CD14-positive monocyte (primary cell): ENCODE measurements around the gene TMEM272. TPM values are rescaled to one million over a fixed set of nuclear protein-coding genes. Genes with fewer than 3 reads are reported as not detected.

Experiments used
- DNase-seq, 3 donors: peaks; one replicate each; pipeline ENCODE4 v3.0.0-alpha.2; 2011 to 2022
- H2AFZ ChIP-seq: 2 replicates; pipeline ENCODE4 v1.6.0; 2012; ENCODE audit warnings: mild to moderate bottlenecking, low read depth, low read length, inconsistent platforms; ENCODE audit not compliant: insufficient read depth, poor library complexity, severe bottlenecking
- H3K27ac ChIP-seq, 2 donors: 1 replicate in 1 of 2; 2 replicates in 1 of 2; pipeline ENCODE4 v1.5.1; 2012 to 2013; ENCODE audit warnings: low read length in 2 of 2, control low read depth in 1 of 2, inconsistent platforms in 1 of 2, low read depth in 1 of 2, mild to moderate bottlenecking in 1 of 2
- H3K27me3 ChIP-seq, 2 donors: one replicate each; pipeline versions ENCODE4 v1.6.0 to v1.6.1; 2011 to 2013; ENCODE audit warnings: low read length in 2 of 2; ENCODE audit not compliant: control insufficient read depth in 2 of 2, insufficient read depth in 2 of 2
- H3K36me3 ChIP-seq, 2 donors: replicated peaks in 1 of 2; 1 replicate in 1 of 2; 2 replicates in 1 of 2; pipeline versions ENCODE4 v1.5.1 to v1.6.1; 2012 to 2013; ENCODE audit warnings: low read length in 2 of 2, control low read depth in 1 of 2, inconsistent platforms in 1 of 2, mild to moderate bottlenecking in 1 of 2; ENCODE audit not compliant: insufficient read depth in 2 of 2, control insufficient read depth in 1 of 2
- H3K4me1 ChIP-seq, 2 donors: 1 replicate in 1 of 2; 2 replicates in 1 of 2; pipeline versions ENCODE4 v1.5.1 to v1.6.1; 2012 to 2013; ENCODE audit warnings: low read length in 2 of 2, control low read depth in 1 of 2, inconsistent platforms in 1 of 2, mild to moderate bottlenecking in 1 of 2, moderate library complexity in 1 of 2; ENCODE audit not compliant: insufficient read depth in 2 of 2, control insufficient read depth in 1 of 2
- H3K4me2 ChIP-seq: replicated peaks from 2 replicates; pipeline ENCODE3; 2012; ENCODE audit warnings: low read length, moderate library complexity, mild to moderate bottlenecking; ENCODE audit not compliant: poor library complexity, severe bottlenecking; ENCODE audit errors: extremely low read depth
- H3K4me3 ChIP-seq, 3 experiments: fragments of 200-600 bp in 1 of 3; sonication (generic) in 1 of 3; replicated peaks in 1 of 3; 1 replicate in 2 of 3; 2 replicates in 1 of 3; pipeline ENCODE4 v1.5.1; 2011 to 2013; ENCODE audit warnings: low read length in 3 of 3, mild to moderate bottlenecking in 3 of 3, control low read depth in 2 of 3, low read depth in 2 of 3, inconsistent platforms in 1 of 3, moderate library complexity in 1 of 3
- H3K79me2 ChIP-seq: 2 replicates; pipeline ENCODE4 v1.6.0; 2012; ENCODE audit warnings: mild to moderate bottlenecking, control low read depth, inconsistent platforms, low read length, moderate library complexity; ENCODE audit not compliant: insufficient read depth
- H3K9ac ChIP-seq: 2 replicates; pipeline ENCODE4 v1.6.0; 2017; ENCODE audit warnings: low read length, mild to moderate bottlenecking; ENCODE audit not compliant: insufficient read depth, poor library complexity, severe bottlenecking
- H3K9me3 ChIP-seq, 2 donors: replicated peaks in 1 of 2; 1 replicate in 1 of 2; 2 replicates in 1 of 2; pipeline versions ENCODE4 v1.5.1 to v1.6.1; 2012 to 2013; ENCODE audit warnings: low read length in 2 of 2, control low read depth in 1 of 2; ENCODE audit not compliant: control insufficient read depth in 1 of 2, insufficient read depth in 1 of 2
- H4K20me1 ChIP-seq: 2 replicates; pipeline ENCODE4 v1.6.0; 2012; ENCODE audit warnings: mild to moderate bottlenecking, low read length, control low read depth, moderate library complexity; ENCODE audit not compliant: insufficient read depth
- H3K27ac Mint-ChIP-seq, 7 donors: one replicate each; pipeline ENCODE4 v1.8.0; 2020; ENCODE audit warnings: mild to moderate bottlenecking in 7 of 7, mixed read lengths in 7 of 7, moderate library complexity in 6 of 7, inconsistent platforms in 2 of 7
- H3K27me3 Mint-ChIP-seq, 3 donors: one replicate each; pipeline ENCODE4 v1.8.0; 2021 to 2022; ENCODE audit warnings: low read depth in 3 of 3, mild to moderate bottlenecking in 3 of 3, mixed read lengths in 3 of 3, moderate library complexity in 3 of 3, inconsistent platforms in 1 of 3
- H3K36me3 Mint-ChIP-seq, 2 donors: one replicate each; pipeline ENCODE4 v1.8.0; 2020; ENCODE audit warnings: mixed read lengths in 2 of 2, inconsistent platforms in 1 of 2, mild to moderate bottlenecking in 1 of 2
- H3K4me1 Mint-ChIP-seq: one replicate; pipeline ENCODE4 v1.8.0; 2020; ENCODE audit warnings: mild to moderate bottlenecking, mixed read lengths
- H3K4me3 Mint-ChIP-seq, 2 donors: one replicate each; pipeline ENCODE4 v1.8.0; 2020; ENCODE audit warnings: mild to moderate bottlenecking in 2 of 2, mixed read lengths in 2 of 2, moderate library complexity in 1 of 2
- H3K9me3 Mint-ChIP-seq, 7 donors: one replicate each; pipeline ENCODE4 v1.8.0; 2020 to 2022; ENCODE audit warnings: mixed read lengths in 7 of 7, mild to moderate bottlenecking in 6 of 7, moderate library complexity in 6 of 7, inconsistent platforms in 2 of 7
- CTCF ChIP-seq: fragments of 200-600 bp; IDR thresholded peaks from one replicate; pipeline ENCODE4 v1.8.0; 2022; ENCODE audit warnings: antibody characterized with exemption, mild to moderate bottlenecking
- WGBS: methylation state at CpG from one replicate; pipeline ENCODE4 v1.1.5; 2013; ENCODE audit warnings: missing lambda C conversion rate; ENCODE audit not compliant: insufficient coverage; 5-methylcytosine and 5-hydroxymethylcytosine counted together
- intact Hi-C, 2 donors: fragments of 100-400 bp; cut with micrococcal nuclease; formaldehyde crosslinking; loops; one replicate each; pipeline versions ENCODE4 v1.15.0 to v1.15.1; 2023
- polyA plus RNA-seq, 3 donors: library from polyadenylated mRNA; depleted of rRNA in 1 of 3; unstranded in 2 of 3; stranded (reverse) in 1 of 3; fragments of 300-500 nt in 2 of 3; fragments of >200 nt in 1 of 3; fragmentation: Illumina TruSeq in 2 of 3; gene quantifications; 1 replicate in 2 of 3; 2 replicates in 1 of 3; pipeline ENCODE4 v1.2.3, GENCODE V29; 2012 to 2021

Gene TMEM272
- polyA plus RNA-seq, 3 donors, result 0.07 TPM; not detected in 2

- peaks cover 0 to 2% (median 0%) of the 10 kb centered on the region in 7 donors for H3K9me3 Mint-ChIP-seq
- intact Hi-C loops, result no loop called here
- H4K20me1 ChIP-seq, result no peaks in the 10 kb centered on the region
- WGBS, result 92% methylated on average over 15 of the region's 15 CpGs
- H3K4me2 ChIP-seq, result no peak overlapping the region
- H2AFZ ChIP-seq, result no peak overlapping the region
- H3K27me3 ChIP-seq, result no peaks in the 10 kb centered on the region
- peaks cover 42% of the 10 kb centered on the region in 2 donors for H3K36me3 Mint-ChIP-seq
- H3K27ac Mint-ChIP-seq, result peak overlapping the region in 3 of 7 donors; percentile 33 to 70 (median 50)
- no peaks in the 10 kb centered on the region for H3K79me2 ChIP-seq
- peaks cover 3% of the 10 kb centered on the region for H3K4me1 Mint-ChIP-seq
- no peak for DNase-seq
- H3K36me3 ChIP-seq, result peaks cover 36 to 55% of the 10 kb centered on the region in 2 donors
- no peak for TF ChIP-seq CTCF
- H3K4me3 ChIP-seq, result no peak overlapping the region
- H3K27me3 Mint-ChIP-seq, result peaks cover 2 to 6% (median 3%) of the 10 kb centered on the region in 3 donors
- H3K9ac ChIP-seq, result no peak overlapping the region
- no peak overlapping the region for H3K27ac ChIP-seq
- no peaks in the 10 kb centered on the region for H3K9me3 ChIP-seq
- H3K4me3 Mint-ChIP-seq, result no peak overlapping the region
- H3K4me1 ChIP-seq, result no peaks in the 10 kb centered on the region
These were observed 76.5 kb downstream of the TMEM272 start for GRCh38 chr13:51768378-51768921.

- Histone ChIP-seq H3K36me3 (peaks cover 49 to 68% of the 10 kb centered on the region in 2 donors), H3K27ac (no peak overlapping the region), H3K4me3 (no peak overlapping the region), H3K4me1 (no peaks in the 10 kb centered on the region), H4K20me1 (no peaks in the 10 kb centered on the region), H3K9me3 (no peaks in the 10 kb centered on the region), H3K4me2 (no peak overlapping the region), H3K27me3 (no peaks in the 10 kb centered on the region), H3K9ac (no peak overlapping the region), H2AFZ (no peak overlapping the region), H3K79me2 (no peaks in the 10 kb centered on the region)
- peaks cover 0 to 2% (median 0%) of the 10 kb centered on the region in 7 donors for H3K9me3 Mint-ChIP-seq
- TF ChIP-seq CTCF, result peak; percentile 15
- peak overlapping the region in 1 of 7 donors; percentile 7 for H3K27ac Mint-ChIP-seq
- 96% methylated on average over 7 of the region's 8 CpGs for WGBS
- H3K4me3 Mint-ChIP-seq, result no peak overlapping the region
- intact Hi-C loops, result no loop called here
- peaks cover 3% of the 10 kb centered on the region for H3K4me1 Mint-ChIP-seq
- no peak for DNase-seq
- peaks cover 0 to 5% (median 1%) of the 10 kb centered on the region in 3 donors for H3K27me3 Mint-ChIP-seq
- H3K36me3 Mint-ChIP-seq, result peaks cover 56% of the 10 kb centered on the region in 2 donors
These were observed 77.9 kb downstream of the TMEM272 start for GRCh38 chr13:51767100-51767499.
